ENCODE data around the gene AUTS2. TPM values are rescaled to one million over a fixed set of nuclear protein-coding genes. Genes with fewer than 3 reads are reported as not detected.

AUTS2 gene
- total RNA-seq, 1 donor from 2014 or later, result 56.0 TPM

- DNase-seq, result no peak
- Histone ChIP-seq H3K27me3 (no peaks in the 10 kb centered on the region), H3K4me1 (peaks cover 10% of the 10 kb centered on the region), H3K4me3 (no peak overlapping the region), H3K36me3 (no peaks in the 10 kb centered on the region), H3K27ac (no peak overlapping the region), H3K9me3 (no peaks in the 10 kb centered on the region)
- intact Hi-C loops (cut with DNase I), result no loop called here
- no peak for ATAC-seq
- TF ChIP-seq CTCF (IDR thresholded peaks at IDR 0.05), result no peak
Observed at GRCh38 chr7:70321016-70321590, 722.8 kb downstream of the AUTS2 start.

GRCh38 chr7:70322856-70323255 lies 724.6 kb downstream of the AUTS2 start:
- H3K27me3 ChIP-seq, result no peaks in the 10 kb centered on the region
- intact Hi-C loops (cut with DNase I), result no loop called here
- H3K4me1 ChIP-seq, result no peaks in the 10 kb centered on the region
- TF ChIP-seq CTCF (IDR thresholded peaks at IDR 0.05), result no peak
- no peaks in the 10 kb centered on the region for H3K9me3 ChIP-seq
- DNase-seq (no peak), ATAC-seq (no peak)
- H3K27ac ChIP-seq, result no peak overlapping the region
- no peak overlapping the region for H3K4me3 ChIP-seq
- no peaks in the 10 kb centered on the region for H3K36me3 ChIP-seq

GRCh38 chr7:70325509-70326101 lies 727.3 kb downstream of the AUTS2 start:
- no peaks in the 10 kb centered on the region for H3K9me3 ChIP-seq
- H3K4me3 ChIP-seq, result no peak overlapping the region
- DNase-seq (no peak), ATAC-seq (no peak)
- H3K27ac ChIP-seq, result no peak overlapping the region
- H3K27me3 ChIP-seq, result no peaks in the 10 kb centered on the region
- H3K36me3 ChIP-seq, result no peaks in the 10 kb centered on the region
- H3K4me1 ChIP-seq, result no peaks in the 10 kb centered on the region
- intact Hi-C loops (cut with DNase I), result no loop called here
- TF ChIP-seq CTCF (IDR thresholded peaks at IDR 0.05), result no peak

GRCh38 chr7:70334295-70334694 lies 736.0 kb downstream of the AUTS2 start:
- H3K4me3 ChIP-seq, result no peak overlapping the region
- no peak overlapping the region for H3K27ac ChIP-seq
- DNase-seq, result no peak
- H3K9me3 ChIP-seq, result no peaks in the 10 kb centered on the region
- H3K4me1 ChIP-seq, result no peaks in the 10 kb centered on the region
- TF ChIP-seq CTCF (IDR thresholded peaks at IDR 0.05), result no peak
- no peak for ATAC-seq
- no peaks in the 10 kb centered on the region for H3K36me3 ChIP-seq
- intact Hi-C loops (cut with DNase I), result no loop called here
- H3K27me3 ChIP-seq, result no peaks in the 10 kb centered on the region

GRCh38 chr7:70334871-70335270 lies 736.6 kb downstream of the AUTS2 start:
- H3K9me3 ChIP-seq, result no peaks in the 10 kb centered on the region
- H3K4me3 ChIP-seq, result no peak overlapping the region
- DNase-seq (no peak), ATAC-seq (no peak)
- no peaks in the 10 kb centered on the region for H3K27me3 ChIP-seq
- H3K27ac ChIP-seq, result no peak overlapping the region
- no peaks in the 10 kb centered on the region for H3K36me3 ChIP-seq
- intact Hi-C loops (cut with DNase I), result no loop called here
- no peaks in the 10 kb centered on the region for H3K4me1 ChIP-seq
- no peak for TF ChIP-seq CTCF (IDR thresholded peaks at IDR 0.05)

GRCh38 chr7:70336536-70336935 lies 738.3 kb downstream of the AUTS2 start:
- intact Hi-C loops (cut with DNase I), result no loop called here
- H3K4me3 ChIP-seq, result no peak overlapping the region
- ATAC-seq (no peak), DNase-seq (no peak)
- H3K4me1 ChIP-seq, result no peaks in the 10 kb centered on the region
- no peak overlapping the region for H3K27ac ChIP-seq
- no peaks in the 10 kb centered on the region for H3K36me3 ChIP-seq
- no peak for TF ChIP-seq CTCF (IDR thresholded peaks at IDR 0.05)
- no peaks in the 10 kb centered on the region for H3K9me3 ChIP-seq
- no peaks in the 10 kb centered on the region for H3K27me3 ChIP-seq
